ENCODE data around the gene PDLIM4. TPM values are rescaled to one million over a fixed set of nuclear protein-coding genes. Genes with fewer than 3 reads are reported as not detected.
A peak's percentile ranks its signal among the peaks of the same experiment; 100 is the strongest.

The PDLIM4 gene
- total and polyA plus RNA-seq, 2 experiments from 2014 or later: 25.2 to 31.8 TPM

GRCh38 chr5:132272311-132273210 is 15.1 kb downstream of the PDLIM4 start:
- Mint-ChIP-seq H3K36me3 (ENCODE audit: low read depth) (no peaks in the 10 kb centered on the region), H3K9me3 (no peaks in the 10 kb centered on the region), H3K27ac (no peak overlapping the region), H3K27me3 (ENCODE audit: insufficient read depth, low read depth, poor library complexity) (peaks cover 6% of the 10 kb centered on the region), H3K4me1 (peaks cover 20% of the 10 kb centered on the region), H3K4me3 (no peak overlapping the region; the same call in 2 of the 3 replicates)
- Histone ChIP-seq H3K27me3 (ENCODE audit: insufficient read depth) (no peaks in the 10 kb centered on the region), H3K27ac (ENCODE audit: low read depth) (no peak overlapping the region), H3F3A (replicated peaks; ENCODE audit: low read depth) (peaks cover 5% of the 10 kb centered on the region; the same call in 1 of the 2 replicates), H4K20me1 (replicated peaks; ENCODE audit: insufficient read depth) (no peaks in the 10 kb centered on the region), H3K4me1 (ENCODE audit: insufficient read depth) (no peaks in the 10 kb centered on the region), H3K4me2 (no peak overlapping the region), H3K9me2 (ENCODE audit: insufficient read depth) (no peaks in the 10 kb centered on the region), H3K79me2 (replicated peaks; ENCODE audit: insufficient read depth) (no peaks in the 10 kb centered on the region), H3K36me3 (ENCODE audit: insufficient read depth) (no peaks in the 10 kb centered on the region), H2AFZ (peak overlapping the region; percentile 79; the same call in 1 of the 2 replicates), H3K4me3 (no peak overlapping the region)
- ATAC-seq (peak; percentile 65), DNase-seq (ENCODE audit: low spot score) (peak; percentile 88)
- TF ChIP-seq CREB1 (CRISPR knock-in tag; IDR thresholded peaks at IDR 0.05; ENCODE audit: low read depth) (no peak), CTCF (conservative IDR thresholded peaks at IDR 0.05; ENCODE audit: low read depth in 2 of 2) (peak; percentile 80), ZNF331 (CRISPR knock-in tag; IDR thresholded peaks at IDR 0.05; ENCODE audit: low read depth) (no peak), EZH2phosphoT487 (IDR thresholded peaks at IDR 0.05; ENCODE audit: unreplicated experiment) (no peak), EZH2 (IDR thresholded peaks at IDR 0.05; ENCODE audit: low read depth, unreplicated experiment) (no peak)

- Mint-ChIP-seq H3K27me3 (ENCODE audit: insufficient read depth, low read depth, poor library complexity) (peaks cover 6% of the 10 kb centered on the region), H3K4me3 (no peak overlapping the region), H3K4me1 (peaks cover 25% of the 10 kb centered on the region), H3K36me3 (ENCODE audit: low read depth) (no peaks in the 10 kb centered on the region), H3K27ac (no peak overlapping the region), H3K9me3 (no peaks in the 10 kb centered on the region)
- Histone ChIP-seq H3K27me3 (ENCODE audit: insufficient read depth) (no peaks in the 10 kb centered on the region), H3F3A (replicated peaks; ENCODE audit: low read depth) (peaks cover 5% of the 10 kb centered on the region; the same call in 1 of the 2 replicates), H2AFZ (no peak overlapping the region), H3K36me3 (ENCODE audit: insufficient read depth) (no peaks in the 10 kb centered on the region), H4K20me1 (replicated peaks; ENCODE audit: insufficient read depth) (no peaks in the 10 kb centered on the region), H3K4me3 (no peak overlapping the region), H3K4me1 (ENCODE audit: insufficient read depth) (0 out of 2 replicates have a peak, but pooled peaks cover 6% of the 10 kb centered on the region), H3K9me2 (ENCODE audit: insufficient read depth) (no peaks in the 10 kb centered on the region), H3K79me2 (replicated peaks; ENCODE audit: insufficient read depth) (no peaks in the 10 kb centered on the region), H3K4me2 (no peak overlapping the region), H3K27ac (ENCODE audit: low read depth) (no peak overlapping the region)
- DNase-seq (ENCODE audit: low spot score): no peak
- no peak for TF ChIP-seq STAT1 (IDR thresholded peaks at IDR 0.05; ENCODE audit: unreplicated experiment)
- no peak for TF ChIP-seq ZNF114 (CRISPR knock-in tag; IDR thresholded peaks at IDR 0.05)
- TF ChIP-seq EZH2phosphoT487 (IDR thresholded peaks at IDR 0.05; ENCODE audit: unreplicated experiment): no peak
- TF ChIP-seq POLR2AphosphoS5 (IDR thresholded peaks at IDR 0.05; ENCODE audit: low read depth): no peak
- TF ChIP-seq ETS1 (IDR thresholded peaks at IDR 0.05): no peak
- TF ChIP-seq JUNB (IDR thresholded peaks at IDR 0.05; ENCODE audit: unreplicated experiment): no peak
- TF ChIP-seq ZNF462 (CRISPR knock-in tag; IDR thresholded peaks at IDR 0.05): no peak
- ATAC-seq: no peak
Observed at GRCh38 chr5:132273631-132274030, 16.1 kb downstream of the PDLIM4 start.

Measured in GM23338 (cell line).